Measurements from ENCODE around the gene GALT. TPM values are rescaled to one million over a fixed set of nuclear protein-coding genes. Genes with fewer than 3 reads are reported as not detected.

GALT gene
- total and polyA plus RNA-seq, 2 of the 13 experiments (the other 11 are each of a cell fraction or from before 2014, with no cell fraction given) = 40.4 to 46.3 TPM

DNA sequence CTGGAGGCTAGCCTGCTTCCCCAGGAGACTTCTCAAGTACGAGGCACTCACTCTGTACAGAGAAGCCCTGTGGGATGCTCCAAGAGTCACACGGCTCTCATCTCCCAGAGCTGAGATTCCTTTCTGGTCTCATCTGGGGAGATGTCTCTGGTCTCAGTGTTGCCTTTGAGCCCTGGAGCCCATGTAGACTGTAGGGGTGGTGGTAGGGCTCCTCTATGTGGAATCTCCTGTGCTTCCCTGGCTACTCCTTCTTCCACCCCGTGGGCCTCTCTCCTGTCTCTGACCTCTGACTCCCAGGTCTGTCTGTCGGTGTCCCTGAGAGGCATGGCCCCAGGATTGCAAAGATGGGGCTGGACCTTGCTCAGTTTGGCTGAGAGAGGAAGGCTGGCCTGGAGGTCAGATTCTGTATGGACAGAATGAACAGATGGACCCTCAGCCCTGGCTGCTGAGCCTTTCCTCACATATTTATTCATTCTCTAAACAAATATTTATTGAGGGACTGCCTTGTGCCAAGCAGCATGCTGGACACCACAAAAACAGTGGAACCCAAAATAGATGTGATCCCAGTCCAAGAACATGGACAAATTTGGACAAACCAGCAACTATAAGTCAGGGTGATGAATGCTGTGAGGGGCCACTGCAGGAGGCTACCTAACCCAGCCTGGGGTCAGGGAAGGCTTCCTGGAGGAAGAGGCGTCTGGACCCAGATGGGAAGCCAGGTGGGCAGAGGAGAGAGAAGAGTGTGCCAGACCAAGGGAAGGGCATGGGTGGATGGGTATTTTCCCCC, 42.0 kb downstream of the GALT start (continued):
- TF ChIP-seq, protein P1, sequence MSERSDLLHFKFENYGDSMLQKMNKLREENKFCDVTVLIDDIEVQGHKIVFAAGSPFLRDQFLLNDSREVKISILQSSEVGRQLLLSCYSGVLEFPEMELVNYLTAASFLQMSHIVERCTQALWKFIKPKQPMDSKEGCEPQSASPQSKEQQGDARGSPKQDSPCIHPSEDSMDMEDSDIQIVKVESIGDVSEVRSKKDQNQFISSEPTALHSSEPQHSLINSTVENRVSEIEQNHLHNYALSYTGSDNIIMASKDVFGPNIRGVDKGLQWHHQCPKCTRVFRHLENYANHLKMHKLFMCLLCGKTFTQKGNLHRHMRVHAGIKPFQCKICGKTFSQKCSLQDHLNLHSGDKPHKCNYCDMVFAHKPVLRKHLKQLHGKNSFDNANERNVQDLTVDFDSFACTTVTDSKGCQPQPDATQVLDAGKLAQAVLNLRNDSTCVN (CRISPR knock-in tag; IDR thresholded peaks at IDR 0.05; ENCODE audit: borderline replicate concordance) = no peak
- TF ChIP-seq ERF (CRISPR knock-in tag; IDR thresholded peaks at IDR 0.05) (0 out of 2 replicates have a peak, but pooled peaks have one; percentile 35), ZBTB7A (CRISPR knock-in tag; IDR thresholded peaks at IDR 0.05) (no peak), FOXJ3 (CRISPR knock-in tag; IDR thresholded peaks at IDR 0.05; ENCODE audit: borderline replicate concordance) (peak; percentile 62; the same call in 1 of the 2 replicates), RXRA (CRISPR knock-in tag; IDR thresholded peaks at IDR 0.05) (peak; percentile 36; the same call in 1 of the 2 replicates), TOE1 (CRISPR knock-in tag; IDR thresholded peaks at IDR 0.05) (0 out of 2 replicates have a peak, but pooled peaks have one; percentile 36), ZNF614 (CRISPR knock-in tag; IDR thresholded peaks at IDR 0.05; ENCODE audit: borderline replicate concordance) (peak; percentile 37; the same call in 1 of the 2 replicates), CCDC6 (CRISPR knock-in tag; IDR thresholded peaks at IDR 0.05) (no peak), PHF21A (CRISPR knock-in tag; IDR thresholded peaks at IDR 0.05) (peak; percentile 81), MIER3 (CRISPR knock-in tag; IDR thresholded peaks at IDR 0.05; ENCODE audit: borderline replicate concordance) (no peak)
- TF ChIP-seq, protein P2, sequence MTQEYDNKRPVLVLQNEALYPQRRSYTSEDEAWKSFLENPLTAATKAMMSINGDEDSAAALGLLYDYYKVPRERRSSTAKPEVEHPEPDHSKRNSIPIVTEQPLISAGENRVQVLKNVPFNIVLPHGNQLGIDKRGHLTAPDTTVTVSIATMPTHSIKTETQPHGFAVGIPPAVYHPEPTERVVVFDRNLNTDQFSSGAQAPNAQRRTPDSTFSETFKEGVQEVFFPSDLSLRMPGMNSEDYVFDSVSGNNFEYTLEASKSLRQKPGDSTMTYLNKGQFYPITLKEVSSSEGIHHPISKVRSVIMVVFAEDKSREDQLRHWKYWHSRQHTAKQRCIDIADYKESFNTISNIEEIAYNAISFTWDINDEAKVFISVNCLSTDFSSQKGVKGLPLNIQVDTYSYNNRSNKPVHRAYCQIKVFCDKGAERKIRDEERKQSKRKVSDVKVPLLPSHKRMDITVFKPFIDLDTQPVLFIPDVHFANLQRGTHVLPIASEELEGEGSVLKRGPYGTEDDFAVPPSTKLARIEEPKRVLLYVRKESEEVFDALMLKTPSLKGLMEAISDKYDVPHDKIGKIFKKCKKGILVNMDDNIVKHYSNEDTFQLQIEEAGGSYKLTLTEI (CRISPR knock-in tag; conservative IDR thresholded peaks at IDR 0.05) = no peak
- TF ChIP-seq, protein P3, sequence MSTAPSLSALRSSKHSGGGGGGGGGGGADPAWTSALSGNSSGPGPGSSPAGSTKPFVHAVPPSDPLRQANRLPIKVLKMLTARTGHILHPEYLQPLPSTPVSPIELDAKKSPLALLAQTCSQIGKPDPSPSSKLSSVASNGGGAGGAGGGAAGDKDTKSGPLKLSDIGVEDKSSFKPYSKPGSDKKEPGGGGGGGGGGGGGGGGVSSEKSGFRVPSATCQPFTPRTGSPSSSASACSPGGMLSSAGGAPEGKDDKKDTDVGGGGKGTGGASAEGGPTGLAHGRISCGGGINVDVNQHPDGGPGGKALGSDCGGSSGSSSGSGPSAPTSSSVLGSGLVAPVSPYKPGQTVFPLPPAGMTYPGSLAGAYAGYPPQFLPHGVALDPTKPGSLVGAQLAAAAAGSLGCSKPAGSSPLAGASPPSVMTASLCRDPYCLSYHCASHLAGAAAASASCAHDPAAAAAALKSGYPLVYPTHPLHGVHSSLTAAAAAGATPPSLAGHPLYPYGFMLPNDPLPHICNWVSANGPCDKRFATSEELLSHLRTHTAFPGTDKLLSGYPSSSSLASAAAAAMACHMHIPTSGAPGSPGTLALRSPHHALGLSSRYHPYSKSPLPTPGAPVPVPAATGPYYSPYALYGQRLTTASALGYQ (CRISPR knock-in tag; IDR thresholded peaks at IDR 0.05) = no peak
- TF ChIP-seq, protein P4, sequence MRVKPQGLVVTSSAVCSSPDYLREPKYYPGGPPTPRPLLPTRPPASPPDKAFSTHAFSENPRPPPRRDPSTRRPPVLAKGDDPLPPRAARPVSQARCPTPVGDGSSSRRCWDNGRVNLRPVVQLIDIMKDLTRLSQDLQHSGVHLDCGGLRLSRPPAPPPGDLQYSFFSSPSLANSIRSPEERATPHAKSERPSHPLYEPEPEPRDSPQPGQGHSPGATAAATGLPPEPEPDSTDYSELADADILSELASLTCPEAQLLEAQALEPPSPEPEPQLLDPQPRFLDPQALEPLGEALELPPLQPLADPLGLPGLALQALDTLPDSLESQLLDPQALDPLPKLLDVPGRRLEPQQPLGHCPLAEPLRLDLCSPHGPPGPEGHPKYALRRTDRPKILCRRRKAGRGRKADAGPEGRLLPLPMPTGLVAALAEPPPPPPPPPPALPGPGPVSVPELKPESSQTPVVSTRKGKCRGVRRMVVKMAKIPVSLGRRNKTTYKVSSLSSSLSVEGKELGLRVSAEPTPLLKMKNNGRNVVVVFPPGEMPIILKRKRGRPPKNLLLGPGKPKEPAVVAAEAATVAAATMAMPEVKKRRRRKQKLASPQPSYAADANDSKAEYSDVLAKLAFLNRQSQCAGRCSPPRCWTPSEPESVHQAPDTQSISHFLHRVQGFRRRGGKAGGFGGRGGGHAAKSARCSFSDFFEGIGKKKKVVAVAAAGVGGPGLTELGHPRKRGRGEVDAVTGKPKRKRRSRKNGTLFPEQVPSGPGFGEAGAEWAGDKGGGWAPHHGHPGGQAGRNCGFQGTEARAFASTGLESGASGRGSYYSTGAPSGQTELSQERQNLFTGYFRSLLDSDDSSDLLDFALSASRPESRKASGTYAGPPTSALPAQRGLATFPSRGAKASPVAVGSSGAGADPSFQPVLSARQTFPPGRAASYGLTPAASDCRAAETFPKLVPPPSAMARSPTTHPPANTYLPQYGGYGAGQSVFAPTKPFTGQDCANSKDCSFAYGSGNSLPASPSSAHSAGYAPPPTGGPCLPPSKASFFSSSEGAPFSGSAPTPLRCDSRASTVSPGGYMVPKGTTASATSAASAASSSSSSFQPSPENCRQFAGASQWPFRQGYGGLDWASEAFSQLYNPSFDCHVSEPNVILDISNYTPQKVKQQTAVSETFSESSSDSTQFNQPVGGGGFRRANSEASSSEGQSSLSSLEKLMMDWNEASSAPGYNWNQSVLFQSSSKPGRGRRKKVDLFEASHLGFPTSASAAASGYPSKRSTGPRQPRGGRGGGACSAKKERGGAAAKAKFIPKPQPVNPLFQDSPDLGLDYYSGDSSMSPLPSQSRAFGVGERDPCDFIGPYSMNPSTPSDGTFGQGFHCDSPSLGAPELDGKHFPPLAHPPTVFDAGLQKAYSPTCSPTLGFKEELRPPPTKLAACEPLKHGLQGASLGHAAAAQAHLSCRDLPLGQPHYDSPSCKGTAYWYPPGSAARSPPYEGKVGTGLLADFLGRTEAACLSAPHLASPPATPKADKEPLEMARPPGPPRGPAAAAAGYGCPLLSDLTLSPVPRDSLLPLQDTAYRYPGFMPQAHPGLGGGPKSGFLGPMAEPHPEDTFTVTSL (CRISPR knock-in tag; IDR thresholded peaks at IDR 0.05; ENCODE audit: borderline replicate concordance) = peak; percentile 74; the same call in 1 of the 2 replicates
- TF ChIP-seq, protein P5, sequence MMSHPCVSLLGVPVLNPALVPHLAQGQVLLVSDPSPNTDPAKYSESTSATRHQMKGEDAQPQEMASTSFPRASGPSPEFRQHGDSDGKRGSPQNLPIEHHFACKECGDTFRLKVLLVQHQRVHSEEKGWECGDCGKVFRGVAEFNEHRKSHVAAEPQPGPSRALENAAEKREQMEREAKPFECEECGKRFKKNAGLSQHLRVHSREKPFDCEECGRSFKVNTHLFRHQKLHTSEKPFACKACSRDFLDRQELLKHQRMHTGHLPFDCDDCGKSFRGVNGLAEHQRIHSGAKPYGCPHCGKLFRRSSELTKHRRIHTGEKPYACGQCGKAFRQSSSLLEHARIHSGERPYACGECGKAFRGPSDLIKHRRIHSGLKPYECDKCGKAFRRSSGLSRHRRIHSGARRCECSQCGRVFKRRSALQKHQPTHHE (CRISPR knock-in tag; IDR thresholded peaks at IDR 0.05; ENCODE audit: borderline replicate concordance) = no peak

All from HepG2 (cell line).